Fibroblast of lung (primary cell): ENCODE results near the gene HDHD3.

Source experiments
- CTCF ChIP-seq, 2 donors: IDR thresholded peaks in 1 of 2; conservative IDR thresholded peaks in 1 of 2; 1 replicate in 1 of 2; 2 replicates in 1 of 2; pipeline ENCODE4 v1.5.1; 2011 to 2012; ENCODE audit warnings: low read length in 2 of 2, control low read depth in 1 of 2, inconsistent platforms in 1 of 2, low read depth in 1 of 2, mild to moderate bottlenecking in 1 of 2
- EZH2 ChIP-seq: IDR thresholded peaks from 2 replicates; pipeline ENCODE4 v1.5.1; 2012; ENCODE audit warnings: low read length, control low read depth, mild to moderate bottlenecking; ENCODE audit errors: missing control alignments

- TF ChIP-seq CTCF (conservative IDR thresholded peaks at IDR 0.05 in 1 of 2, IDR thresholded peaks at IDR 0.05 in 1 of 2; ENCODE audit: low read depth in 1 of 2, low read length in 2 of 2) (no peak), EZH2 (no peak)
Measured at GRCh38 chr9:113409481-113409880, 32.7 kb upstream of the HDHD3 start.
